ENCODE results near the gene APBB2.
"Not testable (repeated sequence)": the region's sequence is repeated elsewhere in the genome, so short reads cannot be mapped to it uniquely, and the experiment has no call there.

The APBB2 gene

GRCh38 chr4:41155194-41155830, 59.0 kb downstream of the APBB2 start:
- DNase-seq: no peak

- DNase-seq: no peak
These were observed 59.5 kb downstream of the APBB2 start for GRCh38 chr4:41154814-41155177.

GRCh38 chr4:41154010-41154813, 60.1 kb downstream of the APBB2 start:
- DNase-seq: no peak

- no peak for DNase-seq
These were observed 63.9 kb downstream of the APBB2 start for GRCh38 chr4:41150401-41150800.

- not testable (repeated sequence) for DNase-seq
These were observed 64.8 kb downstream of the APBB2 start for GRCh38 chr4:41149568-41149967.

- DNase-seq: no peak
These were observed 65.4 kb downstream of the APBB2 start for GRCh38 chr4:41148931-41149330.

- no peak for DNase-seq
These were observed 66.0 kb downstream of the APBB2 start for GRCh38 chr4:41148292-41148691.

- not testable (repeated sequence) for DNase-seq
These were observed 66.8 kb downstream of the APBB2 start for GRCh38 chr4:41147570-41147969.

GRCh38 chr4:41146716-41147506, 67.4 kb downstream of the APBB2 start:
- no peak for DNase-seq

- DNase-seq: no peak
These were observed 68.1 kb downstream of the APBB2 start for GRCh38 chr4:41146196-41146595.

GRCh38 chr4:41145571-41146078, 68.7 kb downstream of the APBB2 start:
- DNase-seq: no peak

- DNase-seq: no peak
These were observed 69.5 kb downstream of the APBB2 start for GRCh38 chr4:41144812-41145211.

GRCh38 chr4:41144040-41144379, 70.3 kb downstream of the APBB2 start:
- DNase-seq: no peak

- no peak for DNase-seq
These were observed 70.9 kb downstream of the APBB2 start for GRCh38 chr4:41143311-41144039.

GRCh38 chr4:41142376-41143310, 71.7 kb downstream of the APBB2 start:
- DNase-seq: no peak

GRCh38 chr4:41141900-41142299, 72.4 kb downstream of the APBB2 start:
- DNase-seq: no peak

GRCh38 chr4:41140410-41140809, 73.9 kb downstream of the APBB2 start:
- DNase-seq: no peak

GRCh38 chr4:41137879-41138278, 76.5 kb downstream of the APBB2 start:
- no peak for DNase-seq

GRCh38 chr4:41136456-41136855, 77.9 kb downstream of the APBB2 start:
- no peak for DNase-seq

- DNase-seq: no peak
These were observed 78.5 kb downstream of the APBB2 start for GRCh38 chr4:41135801-41136200.

GRCh38 chr4:41134581-41134980, 79.8 kb downstream of the APBB2 start:
- DNase-seq: no peak
